Putamen (tissue), 1 donor: ENCODE data around the gene CERS3.
"Not testable (repeated sequence)": the region's sequence is repeated elsewhere in the genome, so short reads cannot be mapped to it uniquely, and the experiment has no call there.

Experiments
- DNase-seq: peaks from one replicate; pipeline ENCODE4 v3.0.0-alpha.2; 2016; ENCODE audit warnings: low spot score

Gene CERS3

GRCh38 chr15:100464888-100465287, 63.9 kb downstream of the CERS3 start:
- DNase-seq = no peak

- DNase-seq = no peak
Observed at GRCh38 chr15:100464256-100464655, 64.5 kb downstream of the CERS3 start.

GRCh38 chr15:100463515-100463914, 65.2 kb downstream of the CERS3 start:
- no peak for DNase-seq

- DNase-seq = no peak
Observed at GRCh38 chr15:100461049-100461448, 67.7 kb downstream of the CERS3 start.

GRCh38 chr15:100457201-100457600, 71.5 kb downstream of the CERS3 start:
- DNase-seq = no peak

GRCh38 chr15:100454148-100454547, 74.6 kb downstream of the CERS3 start:
- DNase-seq = no peak

- no peak for DNase-seq
Observed at GRCh38 chr15:100448481-100448880, 80.3 kb downstream of the CERS3 start.

GRCh38 chr15:100441063-100441462, 87.7 kb downstream of the CERS3 start:
- DNase-seq = not testable (repeated sequence)

- DNase-seq = no peak
Observed at GRCh38 chr15:100439514-100439913, 89.2 kb downstream of the CERS3 start.

GRCh38 chr15:100438570-100438969, 90.2 kb downstream of the CERS3 start:
- DNase-seq = peak; percentile 9

- DNase-seq = no peak
Observed at GRCh38 chr15:100437261-100437660, 91.5 kb downstream of the CERS3 start.

GRCh38 chr15:100434561-100434960, 94.2 kb downstream of the CERS3 start:
- DNase-seq = no peak

- no peak for DNase-seq
Observed at GRCh38 chr15:100434038-100434437, 94.7 kb downstream of the CERS3 start.

GRCh38 chr15:100433304-100433703, 95.4 kb downstream of the CERS3 start:
- DNase-seq = no peak

- no peak for DNase-seq
Observed at GRCh38 chr15:100430411-100430810, 98.3 kb downstream of the CERS3 start.

GRCh38 chr15:100429116-100429728, 99.5 kb downstream of the CERS3 start:
- no peak for DNase-seq

GRCh38 chr15:100426937-100427336, 101.8 kb downstream of the CERS3 start:
- DNase-seq = no peak

- DNase-seq = no peak
Observed at GRCh38 chr15:100405179-100405578, 123.6 kb downstream of the CERS3 start.

GRCh38 chr15:100400996-100401395, 127.8 kb downstream of the CERS3 start:
- DNase-seq = no peak

GRCh38 chr15:100394736-100395440, 133.9 kb downstream of the CERS3 start:
- no peak for DNase-seq

GRCh38 chr15:100393008-100393407, 135.7 kb downstream of the CERS3 start:
- DNase-seq = no peak

- no peak for DNase-seq
Observed at GRCh38 chr15:100385300-100386050, 143.3 kb downstream of the CERS3 start.

- DNase-seq = no peak
Observed at GRCh38 chr15:100384108-100384410, 144.7 kb downstream of the CERS3 start.
